Measurements from ENCODE around the gene C10orf71.

The C10orf71 gene

DNA sequence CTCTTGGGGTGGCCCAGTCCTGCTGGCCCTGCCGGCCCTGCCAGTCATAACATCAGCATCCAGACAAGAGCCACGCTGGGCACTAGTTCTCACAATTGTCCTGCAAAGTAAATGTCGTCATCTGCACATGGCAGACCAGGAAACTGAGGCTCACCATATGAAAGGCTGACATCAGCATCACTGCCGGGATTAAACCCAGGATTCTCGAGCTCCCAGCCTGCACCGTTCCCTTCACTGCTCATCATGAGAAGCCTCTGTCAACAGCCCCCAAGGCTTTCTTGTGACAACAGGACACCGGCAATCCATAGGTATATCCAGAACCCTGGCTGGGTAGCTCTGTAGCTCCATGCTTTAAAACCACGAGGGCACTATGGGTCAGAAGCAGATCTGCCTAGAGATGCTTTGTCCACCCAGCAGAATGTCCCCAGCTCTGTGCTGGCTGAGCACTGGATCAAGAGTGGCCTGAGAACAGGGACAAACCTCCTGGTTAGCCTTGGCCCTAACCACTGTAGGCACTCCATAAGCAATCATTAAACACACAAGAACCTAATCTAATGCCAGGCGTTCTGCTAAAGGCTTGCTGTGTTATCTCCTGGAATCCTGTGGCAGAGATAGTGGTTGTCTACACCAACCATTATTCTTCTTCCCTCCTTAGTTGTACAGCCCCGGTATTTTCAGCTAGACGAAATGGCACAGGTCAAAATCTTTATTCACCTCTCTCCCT, 41.2 kb upstream of the C10orf71 start (continued):
- TF ChIP-seq ISL1 (CRISPR knock-in tag; IDR thresholded peaks at IDR 0.05): no peak
- TF ChIP-seq, protein P1, sequence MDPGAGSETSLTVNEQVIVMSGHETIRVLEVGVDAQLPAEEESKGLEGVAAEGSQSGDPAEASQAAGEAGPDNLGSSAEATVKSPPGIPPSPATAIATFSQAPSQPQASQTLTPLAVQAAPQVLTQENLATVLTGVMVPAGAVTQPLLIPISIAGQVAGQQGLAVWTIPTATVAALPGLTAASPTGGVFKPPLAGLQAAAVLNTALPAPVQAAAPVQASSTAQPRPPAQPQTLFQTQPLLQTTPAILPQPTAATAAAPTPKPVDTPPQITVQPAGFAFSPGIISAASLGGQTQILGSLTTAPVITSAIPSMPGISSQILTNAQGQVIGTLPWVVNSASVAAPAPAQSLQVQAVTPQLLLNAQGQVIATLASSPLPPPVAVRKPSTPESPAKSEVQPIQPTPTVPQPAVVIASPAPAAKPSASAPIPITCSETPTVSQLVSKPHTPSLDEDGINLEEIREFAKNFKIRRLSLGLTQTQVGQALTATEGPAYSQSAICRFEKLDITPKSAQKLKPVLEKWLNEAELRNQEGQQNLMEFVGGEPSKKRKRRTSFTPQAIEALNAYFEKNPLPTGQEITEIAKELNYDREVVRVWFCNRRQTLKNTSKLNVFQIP (CRISPR knock-in tag; IDR thresholded peaks at IDR 0.05; ENCODE audit: borderline replicate concordance, low read depth): no peak
- TF ChIP-seq RARB (CRISPR knock-in tag; IDR thresholded peaks at IDR 0.05): no peak
- no peak for TF ChIP-seq ZNF565 (CRISPR knock-in tag; conservative IDR thresholded peaks at IDR 0.05; ENCODE audit: low read depth)
- TF ChIP-seq, protein P2, sequence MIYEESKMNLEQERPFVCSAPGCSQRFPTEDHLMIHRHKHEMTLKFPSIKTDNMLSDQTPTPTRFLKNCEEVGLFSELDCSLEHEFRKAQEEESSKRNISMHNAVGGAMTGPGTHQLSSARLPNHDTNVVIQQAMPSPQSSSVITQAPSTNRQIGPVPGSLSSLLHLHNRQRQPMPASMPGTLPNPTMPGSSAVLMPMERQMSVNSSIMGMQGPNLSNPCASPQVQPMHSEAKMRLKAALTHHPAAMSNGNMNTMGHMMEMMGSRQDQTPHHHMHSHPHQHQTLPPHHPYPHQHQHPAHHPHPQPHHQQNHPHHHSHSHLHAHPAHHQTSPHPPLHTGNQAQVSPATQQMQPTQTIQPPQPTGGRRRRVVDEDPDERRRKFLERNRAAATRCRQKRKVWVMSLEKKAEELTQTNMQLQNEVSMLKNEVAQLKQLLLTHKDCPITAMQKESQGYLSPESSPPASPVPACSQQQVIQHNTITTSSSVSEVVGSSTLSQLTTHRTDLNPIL (CRISPR knock-in tag; IDR thresholded peaks at IDR 0.05; ENCODE audit: low read depth): no peak
- no peak for TF ChIP-seq ESRRG (CRISPR knock-in tag; IDR thresholded peaks at IDR 0.05)
- no peak for TF ChIP-seq BACH2 (CRISPR knock-in tag; IDR thresholded peaks at IDR 0.05; ENCODE audit: borderline replicate concordance)

DNA sequence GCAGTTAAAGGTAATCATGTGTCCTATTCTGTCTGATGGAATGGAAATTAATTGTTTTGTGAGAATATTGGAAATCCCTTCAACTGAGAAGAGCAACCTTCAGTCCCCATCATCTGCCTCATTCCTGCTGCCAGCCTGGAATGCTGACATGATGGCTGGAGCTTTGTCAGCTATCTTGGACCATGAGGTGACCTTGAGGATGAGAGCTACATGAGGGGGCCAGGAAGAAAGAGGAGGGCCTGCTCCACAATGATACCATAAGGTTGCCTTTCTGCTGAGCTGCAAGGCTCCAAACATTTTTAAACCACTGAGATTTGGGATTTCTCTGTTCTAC, 40.7 kb upstream of the C10orf71 start:
- no peak for TF ChIP-seq ARNTL (CRISPR knock-in tag; IDR thresholded peaks at IDR 0.05; ENCODE audit: borderline replicate concordance, low read depth)
- TF ChIP-seq TOX (CRISPR knock-in tag; IDR thresholded peaks at IDR 0.05; ENCODE audit: borderline replicate concordance): no peak
- no peak for TF ChIP-seq RARB (CRISPR knock-in tag; IDR thresholded peaks at IDR 0.05)
- TF ChIP-seq, protein P3, sequence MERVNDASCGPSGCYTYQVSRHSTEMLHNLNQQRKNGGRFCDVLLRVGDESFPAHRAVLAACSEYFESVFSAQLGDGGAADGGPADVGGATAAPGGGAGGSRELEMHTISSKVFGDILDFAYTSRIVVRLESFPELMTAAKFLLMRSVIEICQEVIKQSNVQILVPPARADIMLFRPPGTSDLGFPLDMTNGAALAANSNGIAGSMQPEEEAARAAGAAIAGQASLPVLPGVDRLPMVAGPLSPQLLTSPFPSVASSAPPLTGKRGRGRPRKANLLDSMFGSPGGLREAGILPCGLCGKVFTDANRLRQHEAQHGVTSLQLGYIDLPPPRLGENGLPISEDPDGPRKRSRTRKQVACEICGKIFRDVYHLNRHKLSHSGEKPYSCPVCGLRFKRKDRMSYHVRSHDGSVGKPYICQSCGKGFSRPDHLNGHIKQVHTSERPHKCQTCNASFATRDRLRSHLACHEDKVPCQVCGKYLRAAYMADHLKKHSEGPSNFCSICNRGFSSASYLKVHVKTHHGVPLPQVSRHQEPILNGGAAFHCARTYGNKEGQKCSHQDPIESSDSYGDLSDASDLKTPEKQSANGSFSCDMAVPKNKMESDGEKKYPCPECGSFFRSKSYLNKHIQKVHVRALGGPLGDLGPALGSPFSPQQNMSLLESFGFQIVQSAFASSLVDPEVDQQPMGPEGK (CRISPR knock-in tag; IDR thresholded peaks at IDR 0.05; ENCODE audit: borderline replicate concordance): no peak
- no peak for TF ChIP-seq CSDC2 (CRISPR knock-in tag; IDR thresholded peaks at IDR 0.05)
- TF ChIP-seq, protein P4, sequence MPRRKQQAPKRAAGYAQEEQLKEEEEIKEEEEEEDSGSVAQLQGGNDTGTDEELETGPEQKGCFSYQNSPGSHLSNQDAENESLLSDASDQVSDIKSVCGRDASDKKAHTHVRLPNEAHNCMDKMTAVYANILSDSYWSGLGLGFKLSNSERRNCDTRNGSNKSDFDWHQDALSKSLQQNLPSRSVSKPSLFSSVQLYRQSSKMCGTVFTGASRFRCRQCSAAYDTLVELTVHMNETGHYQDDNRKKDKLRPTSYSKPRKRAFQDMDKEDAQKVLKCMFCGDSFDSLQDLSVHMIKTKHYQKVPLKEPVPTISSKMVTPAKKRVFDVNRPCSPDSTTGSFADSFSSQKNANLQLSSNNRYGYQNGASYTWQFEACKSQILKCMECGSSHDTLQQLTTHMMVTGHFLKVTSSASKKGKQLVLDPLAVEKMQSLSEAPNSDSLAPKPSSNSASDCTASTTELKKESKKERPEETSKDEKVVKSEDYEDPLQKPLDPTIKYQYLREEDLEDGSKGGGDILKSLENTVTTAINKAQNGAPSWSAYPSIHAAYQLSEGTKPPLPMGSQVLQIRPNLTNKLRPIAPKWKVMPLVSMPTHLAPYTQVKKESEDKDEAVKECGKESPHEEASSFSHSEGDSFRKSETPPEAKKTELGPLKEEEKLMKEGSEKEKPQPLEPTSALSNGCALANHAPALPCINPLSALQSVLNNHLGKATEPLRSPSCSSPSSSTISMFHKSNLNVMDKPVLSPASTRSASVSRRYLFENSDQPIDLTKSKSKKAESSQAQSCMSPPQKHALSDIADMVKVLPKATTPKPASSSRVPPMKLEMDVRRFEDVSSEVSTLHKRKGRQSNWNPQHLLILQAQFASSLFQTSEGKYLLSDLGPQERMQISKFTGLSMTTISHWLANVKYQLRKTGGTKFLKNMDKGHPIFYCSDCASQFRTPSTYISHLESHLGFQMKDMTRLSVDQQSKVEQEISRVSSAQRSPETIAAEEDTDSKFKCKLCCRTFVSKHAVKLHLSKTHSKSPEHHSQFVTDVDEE (CRISPR knock-in tag; IDR thresholded peaks at IDR 0.05): no peak
- TF ChIP-seq, protein P1 (CRISPR knock-in tag; IDR thresholded peaks at IDR 0.05; ENCODE audit: borderline replicate concordance, low read depth): no peak
- TF ChIP-seq, protein P2 (CRISPR knock-in tag; IDR thresholded peaks at IDR 0.05; ENCODE audit: low read depth): no peak
- no peak for TF ChIP-seq ESRRG (CRISPR knock-in tag; IDR thresholded peaks at IDR 0.05)
- TF ChIP-seq PPARA (CRISPR knock-in tag; IDR thresholded peaks at IDR 0.05; ENCODE audit: borderline replicate concordance): no peak
- TF ChIP-seq ZNF565 (CRISPR knock-in tag; conservative IDR thresholded peaks at IDR 0.05; ENCODE audit: low read depth): no peak
- ATAC-seq: no peak

DNA sequence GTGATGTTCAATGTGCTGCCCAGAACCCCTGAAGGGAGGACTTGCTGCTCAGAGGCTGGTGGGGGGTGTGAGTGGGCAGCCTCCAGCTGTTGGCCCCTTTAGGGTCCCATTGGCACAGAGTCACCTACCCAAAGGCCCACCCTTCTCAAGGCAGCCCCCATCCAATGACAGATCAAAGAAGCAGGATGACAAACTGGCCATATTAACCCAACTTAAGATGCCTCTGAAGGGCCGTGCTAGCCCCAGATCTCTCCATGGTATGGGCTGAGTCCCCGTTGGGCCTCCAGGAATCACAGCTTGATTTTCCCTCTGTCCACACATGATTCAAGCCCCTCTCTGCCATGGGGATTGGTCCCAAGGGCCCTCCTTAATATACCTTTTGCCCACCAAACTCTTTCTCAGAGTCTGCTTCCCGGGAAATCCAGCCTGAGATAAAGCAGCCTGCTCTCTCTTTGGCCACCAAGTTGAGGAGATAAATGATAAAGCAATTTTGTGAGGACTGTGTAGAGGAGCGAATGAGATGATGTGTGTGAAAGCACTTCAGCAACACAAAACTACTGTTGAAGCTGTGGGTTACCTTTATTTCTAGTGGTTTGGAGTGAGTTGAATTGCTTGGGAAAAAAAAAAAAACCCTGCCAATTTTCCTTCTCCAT, 38.2 kb upstream of the C10orf71 start:
- no peak for ATAC-seq
- no peak for TF ChIP-seq ARNTL (CRISPR knock-in tag; IDR thresholded peaks at IDR 0.05; ENCODE audit: borderline replicate concordance, low read depth)
- TF ChIP-seq ZNF70 (CRISPR knock-in tag; IDR thresholded peaks at IDR 0.05): no peak
- TF ChIP-seq, protein P3 (CRISPR knock-in tag; IDR thresholded peaks at IDR 0.05; ENCODE audit: borderline replicate concordance): no peak
- no peak for TF ChIP-seq TOX (CRISPR knock-in tag; IDR thresholded peaks at IDR 0.05; ENCODE audit: borderline replicate concordance)
- no peak for TF ChIP-seq GLIS3 (CRISPR knock-in tag; IDR thresholded peaks at IDR 0.05)
- TF ChIP-seq, protein P4 (CRISPR knock-in tag; IDR thresholded peaks at IDR 0.05): no peak
- TF ChIP-seq ESRRG (CRISPR knock-in tag; IDR thresholded peaks at IDR 0.05): no peak
- TF ChIP-seq ZNF565 (CRISPR knock-in tag; conservative IDR thresholded peaks at IDR 0.05; ENCODE audit: low read depth): no peak
- no peak for TF ChIP-seq CSDC2 (CRISPR knock-in tag; IDR thresholded peaks at IDR 0.05)
- TF ChIP-seq, protein P2 (CRISPR knock-in tag; IDR thresholded peaks at IDR 0.05; ENCODE audit: low read depth): no peak
- no peak for TF ChIP-seq RARB (CRISPR knock-in tag; IDR thresholded peaks at IDR 0.05)
- TF ChIP-seq BACH2 (CRISPR knock-in tag; IDR thresholded peaks at IDR 0.05; ENCODE audit: borderline replicate concordance): no peak

Data from SK-N-SH treated with all-trans-retinoic acid at 6 μM for 48 hours (cell line).